Caco-2 (cell line): Measurements from ENCODE around the gene ARHGAP44. TPM values are rescaled to one million over a fixed set of nuclear protein-coding genes. Genes with fewer than 3 reads are reported as not detected.

ENCODE experiments used
- BruUV-seq: library from RNA; stranded (reverse); fragments of 400-500 nt; replicated peaks from 2 replicates; lab custom pipeline; 2021; lab: Mats Ljungman, UMichigan
- CTCF ChIA-PET: fragments of 300-600 bp; sonication (Branson Sonifier 250); formaldehyde crosslinking; loops from one replicate; lab custom pipeline; 2022; ENCODE audit warnings: antibody characterized with exemption; lab: Charles Lee
- POLR2A ChIA-PET: fragments of 300-600 bp; sonication (Branson Sonifier 250); formaldehyde crosslinking; loops from one replicate; lab custom pipeline; 2022; ENCODE audit warnings: antibody characterized with exemption; lab: Charles Lee
- DNase-seq, 2 experiments: peaks; one replicate each; pipeline versions ENCODE4 v3.0.0 to v3.0.0-alpha.2; 2020 to 2022
- H3K27me3 ChIP-seq: replicated peaks from 2 replicates; pipeline ENCODE4 v1.6.0; 2011; ENCODE audit warnings: low read length; ENCODE audit not compliant: control insufficient read depth, insufficient read depth
- H3K36me3 ChIP-seq: 2 replicates; pipeline ENCODE4 v1.5.1; 2011; ENCODE audit warnings: low read length; ENCODE audit not compliant: control insufficient read depth, insufficient read depth
- H3K4me1 ChIP-seq: fragments of 250-450 bp; sonication (Bioruptor Pico); 2 replicates; pipeline ENCODE4 v1.5.1; 2020; ENCODE audit warnings: mild to moderate bottlenecking
- H3K4me3 ChIP-seq: 2 replicates; pipeline ENCODE4 v1.5.1; 2011; ENCODE audit warnings: low read depth, mild to moderate bottlenecking, control low read depth, low read length
- H3K9me3 ChIP-seq: fragments of 250-450 bp; sonication (Bioruptor Pico); 2 replicates; pipeline ENCODE4 v1.5.1; 2020; ENCODE audit warnings: mild to moderate bottlenecking, moderate library complexity
- H3K27ac Mint-ChIP-seq: one replicate; pipeline ENCODE4 v1.8.0; 2022; ENCODE audit warnings: mixed read lengths; ENCODE audit not compliant: unreplicated experiment
- H3K27me3 Mint-ChIP-seq: one replicate; pipeline ENCODE4 v1.8.0; 2022; ENCODE audit warnings: mixed read lengths; ENCODE audit not compliant: insufficient read depth, unreplicated experiment
- H3K36me3 Mint-ChIP-seq: one replicate; pipeline ENCODE4 v1.8.0; 2022; ENCODE audit warnings: mild to moderate bottlenecking, mixed read lengths; ENCODE audit not compliant: insufficient read depth, unreplicated experiment
- H3K4me1 Mint-ChIP-seq: one replicate; pipeline ENCODE4 v1.8.0; 2022; ENCODE audit warnings: low read depth, mixed read lengths; ENCODE audit not compliant: unreplicated experiment
- H3K4me3 Mint-ChIP-seq: one replicate; pipeline ENCODE4 v1.8.0; 2022; ENCODE audit warnings: mild to moderate bottlenecking, moderate library complexity, mixed read lengths; ENCODE audit not compliant: unreplicated experiment
- H3K9me3 Mint-ChIP-seq: one replicate; pipeline ENCODE4 v1.8.0; 2022; ENCODE audit warnings: mixed read lengths; ENCODE audit not compliant: unreplicated experiment
- CTCF ChIP-seq, 2 experiments: fragments of 200-600 bp in 1 of 2; IDR thresholded peaks; 1 replicate in 1 of 2; 2 replicates in 1 of 2; pipeline versions ENCODE4 v1.5.1 to v1.8.0; 2011 to 2022; ENCODE audit warnings: antibody characterized with exemption in 1 of 2, control low read depth in 1 of 2, inconsistent platforms in 1 of 2, low read depth in 1 of 2, low read length in 1 of 2, mild to moderate bottlenecking in 1 of 2, moderate library complexity in 1 of 2; ENCODE audit not compliant: insufficient read depth in 1 of 2, severe bottlenecking in 1 of 2, unreplicated experiment in 1 of 2
- intact Hi-C: fragments of 100-400 bp; cut with micrococcal nuclease; formaldehyde crosslinking; loops from one replicate; pipeline ENCODE4 v1.10.0; 2022; ENCODE audit not compliant: unreplicated experiment
- total RNA-seq: library from RNA; stranded (reverse); gene quantifications from 2 replicates; pipeline ENCODE4 v1.2.3, GENCODE V29; 2022

The ARHGAP44 gene
- total RNA-seq, 1 experiment from 2014 or later = 4.5 TPM

DNA sequence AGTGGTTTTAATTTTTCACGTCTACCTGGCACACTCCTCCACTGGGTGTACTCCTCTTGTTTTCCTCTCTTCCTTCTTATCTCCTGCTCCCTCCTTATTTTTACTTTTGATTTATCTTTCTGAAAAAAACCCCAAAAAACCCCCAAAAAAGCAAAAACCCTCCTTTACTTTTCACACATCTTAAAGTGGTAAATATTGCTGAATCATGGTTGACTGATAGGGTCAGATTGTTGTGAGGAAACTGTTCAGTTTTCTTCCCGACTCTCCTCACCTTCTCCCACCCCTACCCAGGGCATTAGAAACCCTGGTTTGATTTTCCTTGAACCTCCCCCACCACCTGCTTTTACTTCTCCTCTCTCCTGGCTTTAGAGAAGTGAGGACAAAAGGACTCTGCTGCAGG is 25.4 kb downstream of the ARHGAP44 start:
- no peaks in the 10 kb centered on the region for H3K27me3 ChIP-seq
- no peaks in the 10 kb centered on the region for H3K4me1 ChIP-seq
- no TSS peak for BruUV-seq
- peaks cover 4% of the 10 kb centered on the region for H3K4me1 Mint-ChIP-seq
- DNase-seq = no peak
- ChIA-PET POLR2A (no interaction called here), CTCF (no interaction called here)
- no peak overlapping the region for H3K4me3 Mint-ChIP-seq
- no peaks in the 10 kb centered on the region for H3K27me3 Mint-ChIP-seq
- TF ChIP-seq CTCF (IDR thresholded peaks at IDR 0.05; ENCODE audit: insufficient read depth in 1 of 2, low read depth in 1 of 2, low read length in 1 of 2, severe bottlenecking in 1 of 2, unreplicated experiment in 1 of 2) = no peak
- H3K36me3 ChIP-seq = no peaks in the 10 kb centered on the region
- no peak overlapping the region for H3K27ac Mint-ChIP-seq
- no peaks in the 10 kb centered on the region for H3K9me3 Mint-ChIP-seq
- intact Hi-C loops = no loop called here
- no peaks in the 10 kb centered on the region for H3K9me3 ChIP-seq
- H3K4me3 ChIP-seq = no peak overlapping the region
- no peaks in the 10 kb centered on the region for H3K36me3 Mint-ChIP-seq

GRCh38 chr17:12815642-12816141 is 26.4 kb downstream of the ARHGAP44 start:
- no peaks in the 10 kb centered on the region for H3K36me3 ChIP-seq
- POLR2A ChIA-PET = no interaction called here
- BruUV-seq = no TSS peak
- intact Hi-C loops = no loop called here
- no peak overlapping the region for H3K4me3 ChIP-seq
- CTCF ChIA-PET = no interaction called here
- Mint-ChIP-seq H3K9me3 (no peaks in the 10 kb centered on the region), H3K4me1 (peaks cover 8% of the 10 kb centered on the region), H3K27ac (no peak overlapping the region), H3K36me3 (no peaks in the 10 kb centered on the region), H3K4me3 (no peak overlapping the region), H3K27me3 (no peaks in the 10 kb centered on the region)
- H3K9me3 ChIP-seq = no peaks in the 10 kb centered on the region
- no peaks in the 10 kb centered on the region for H3K4me1 ChIP-seq
- TF ChIP-seq CTCF (IDR thresholded peaks at IDR 0.05; ENCODE audit: insufficient read depth in 1 of 2, low read depth in 1 of 2, low read length in 1 of 2, severe bottlenecking in 1 of 2, unreplicated experiment in 1 of 2) = no peak
- no peaks in the 10 kb centered on the region for H3K27me3 ChIP-seq
- DNase-seq = no peak

GRCh38 chr17:12821376-12821940 is 32.2 kb downstream of the ARHGAP44 start:
- no peak for DNase-seq
- H3K27me3 ChIP-seq = no peaks in the 10 kb centered on the region
- no peak overlapping the region for H3K4me3 ChIP-seq
- H3K36me3 Mint-ChIP-seq = no peaks in the 10 kb centered on the region
- no TSS peak for BruUV-seq
- ChIA-PET CTCF (no interaction called here), POLR2A (no interaction called here)
- no peaks in the 10 kb centered on the region for H3K27me3 Mint-ChIP-seq
- H3K9me3 ChIP-seq = no peaks in the 10 kb centered on the region
- no peak for TF ChIP-seq CTCF (IDR thresholded peaks at IDR 0.05; ENCODE audit: insufficient read depth in 1 of 2, low read depth in 1 of 2, low read length in 1 of 2, severe bottlenecking in 1 of 2, unreplicated experiment in 1 of 2)
- H3K4me1 ChIP-seq = peaks cover 4% of the 10 kb centered on the region; the same call in 1 of the 2 replicates
- intact Hi-C loops = no loop called here
- H3K4me1 Mint-ChIP-seq = peaks cover 12% of the 10 kb centered on the region
- no peaks in the 10 kb centered on the region for H3K36me3 ChIP-seq
- H3K4me3 Mint-ChIP-seq = no peak overlapping the region
- no peaks in the 10 kb centered on the region for H3K9me3 Mint-ChIP-seq
- H3K27ac Mint-ChIP-seq = no peak overlapping the region
